GM12878 (cell line): ENCODE data around the gene PGRMC1. TPM values are rescaled to one million over a fixed set of nuclear protein-coding genes. Genes with fewer than 3 reads are reported as not detected.

Experiments used
- ATF2 ChIP-seq: IDR thresholded peaks from 2 replicates; pipeline ENCODE4 v1.6.1; 2012; ENCODE audit warnings: low read length, inconsistent platforms
- CEBPZ ChIP-seq: fragments of 150-350 bp; IDR thresholded peaks from 2 replicates; pipeline ENCODE4 v1.6.1; 2016; ENCODE audit warnings: low read depth, low read length
- POLR2AphosphoS5 ChIP-seq: IDR thresholded peaks from 2 replicates; pipeline ENCODE4 v1.6.1; 2011; ENCODE audit warnings: mild to moderate bottlenecking, low read length, inconsistent platforms
- RELB ChIP-seq: fragments of 450-650 bp; IDR thresholded peaks from 2 replicates; pipeline ENCODE4 v1.6.1; 2017; ENCODE audit warnings: low read depth, mild to moderate bottlenecking, moderate library complexity
- SMC3 ChIP-seq: IDR thresholded peaks from 2 replicates; pipeline ENCODE4 v1.6.1; 2011; ENCODE audit warnings: low read length, improper control_type of control experiment, borderline replicate concordance
- SPI1 ChIP-seq: IDR thresholded peaks from 2 replicates; pipeline ENCODE4 v1.6.1; 2011; ENCODE audit warnings: low read depth, mild to moderate bottlenecking, low read length, moderate library complexity, borderline replicate concordance; ENCODE audit not compliant: insufficient read depth
- SUZ12 ChIP-seq: fragments of 200-600 bp; sonication (generic); IDR thresholded peaks from one replicate; pipeline ENCODE4 v1.6.1; 2018; ENCODE audit warnings: antibody characterized with exemption, mild to moderate bottlenecking; ENCODE audit not compliant: unreplicated experiment
- TARDBP ChIP-seq: IDR thresholded peaks from 2 replicates; pipeline ENCODE4 v1.6.1; 2016; ENCODE audit warnings: borderline replicate concordance
- USF2 ChIP-seq: IDR thresholded peaks from 2 replicates; pipeline ENCODE4 v1.6.1; 2011; ENCODE audit warnings: low read depth, low read length, improper control_type of control experiment, borderline replicate concordance
- ZBTB11 ChIP-seq: fragments of 450-650 bp; formaldehyde crosslinking; IDR thresholded peaks from 2 replicates; pipeline ENCODE4 v1.5.0; 2022; ENCODE audit warnings: mild to moderate bottlenecking, missing genetic modification characterization
- ZNF24 ChIP-seq: fragments of 450-650 bp; IDR thresholded peaks from 2 replicates; pipeline ENCODE4 v1.6.1; 2017; ENCODE audit warnings: antibody characterized with exemption, mild to moderate bottlenecking
- polyA plus RNA-seq, 11 experiments: library from polyadenylated mRNA; depleted of rRNA in 4 of 11; unstranded in 6 of 11; stranded (reverse) in 5 of 11; fragments of >200 nt; fragmentation: Nextera tagmentation in 4 of 11; fragmentation: Illumina TruSeq in 1 of 11; extraction: Ambion mirVana in 4 of 11; extraction: Trizol in 1 of 11; gene quantifications; 1 replicate in 1 of 11; 2 replicates in 10 of 11; pipeline versions ENCODE4 v1.2.1 to v1.2.3, GENCODE V29; 2011 to 2016; ENCODE audit warnings: inconsistent platforms in 2 of 11, missing spikeins in 2 of 11, low read depth in 1 of 11
- total RNA-seq, 4 experiments: library from RNA; depleted of rRNA in 3 of 4; stranded (reverse); fragments of >200 nt in 3 of 4; fragmentation: Illumina TruSeq in 1 of 4; extraction: Trizol in 1 of 4; gene quantifications; 2 replicates each; pipeline versions ENCODE4 v1.2.1 to v1.2.3, GENCODE V29; 2013 to 2021

PGRMC1 gene
- total and polyA plus RNA-seq, 10 of the 15 experiments (the other 5 are each of a cell fraction or from before 2014, with no cell fraction given): 13.6 to 60.9 (median 43.3) TPM

- TF ChIP-seq ZBTB11 (CRISPR knock-in tag): no peak
- TF ChIP-seq SPI1: no peak
- no peak for TF ChIP-seq TARDBP
- TF ChIP-seq ZNF24: no peak
- no peak for TF ChIP-seq SMC3
- TF ChIP-seq RELB: no peak
- no peak for TF ChIP-seq ATF2
- no peak for TF ChIP-seq SUZ12
- TF ChIP-seq USF2: no peak
- no peak for TF ChIP-seq CEBPZ
- no peak for TF ChIP-seq POLR2AphosphoS5
- TF ChIP-seq, all 136 proteins: peak for 0
These were observed 6.9 kb upstream of the PGRMC1 start (continued) for GRCh38 chrX:119229253-119229615.
